HepG2 (cell line): ENCODE results near the gene ARHGEF12. TPM values are rescaled to one million over a fixed set of nuclear protein-coding genes. Genes with fewer than 3 reads are reported as not detected.
A peak's percentile ranks its signal among the peaks of the same experiment; 100 is the strongest.

Experiments used
- AHDC1 ChIP-seq: sonication (generic); formaldehyde crosslinking; IDR thresholded peaks from 2 replicates; pipeline ENCODE4 v1.5.1; 2020; ENCODE audit warnings: mild to moderate bottlenecking, missing genetic modification reagents, borderline replicate concordance
- FOXA3 ChIP-seq: IDR thresholded peaks from 2 replicates; pipeline ENCODE4 v1.6.1; 2016; ENCODE audit warnings: missing genetic modification reagents, missing compliant biosample characterization
- FOXO1 ChIP-seq: sonication (generic); formaldehyde crosslinking; IDR thresholded peaks from 2 replicates; pipeline ENCODE4 v1.4.0; 2020; ENCODE audit warnings: missing genetic modification reagents
- GATAD2A ChIP-seq: IDR thresholded peaks from 2 replicates; pipeline ENCODE4 v1.6.1; 2016
- GLMP ChIP-seq: sonication (generic); formaldehyde crosslinking; IDR thresholded peaks from 2 replicates; pipeline ENCODE4 v1.9.0; 2021; ENCODE audit warnings: missing genetic modification reagents, mild to moderate bottlenecking, borderline replicate concordance
- HNF4G ChIP-seq, 2 experiments: sonication (generic) in 1 of 2; formaldehyde crosslinking in 1 of 2; IDR thresholded peaks; 2 replicates each; pipeline versions ENCODE4 v1.4.0 to v1.6.1; 2011 to 2020; ENCODE audit warnings: borderline replicate concordance in 2 of 2, low read depth in 2 of 2, mild to moderate bottlenecking in 2 of 2, low read length in 1 of 2, missing genetic modification reagents in 1 of 2, moderate library complexity in 1 of 2
- MBD4 ChIP-seq: IDR thresholded peaks from 2 replicates; pipeline ENCODE4 v1.6.1; 2012; ENCODE audit warnings: low read length, inconsistent platforms, borderline replicate concordance
- MEF2D ChIP-seq: sonication (generic); formaldehyde crosslinking; IDR thresholded peaks from 2 replicates; pipeline ENCODE4 v1.5.1; 2020; ENCODE audit warnings: mild to moderate bottlenecking, missing genetic modification reagents
- NCOA1 ChIP-seq: sonication (generic); formaldehyde crosslinking; IDR thresholded peaks from 2 replicates; pipeline ENCODE4 v1.9.0; 2021; ENCODE audit warnings: missing genetic modification reagents
- POLR2AphosphoS2 ChIP-seq: IDR thresholded peaks from 2 replicates; pipeline ENCODE4 v1.6.1; 2011; ENCODE audit warnings: low read depth, low read length, improper control_type of control experiment
- RBM39 ChIP-seq: fragments of 200-400 bp; formaldehyde crosslinking; IDR thresholded peaks from one replicate; pipeline ENCODE4 v1.6.1; 2018; ENCODE audit warnings: antibody characterized with exemption, mild to moderate bottlenecking, low read depth, low read length; ENCODE audit not compliant: poor library complexity, severe bottlenecking
- SIX1 ChIP-seq: sonication (generic); formaldehyde crosslinking; IDR thresholded peaks from 2 replicates; pipeline ENCODE4 v1.4.0; 2020; ENCODE audit warnings: missing genetic modification reagents, borderline replicate concordance
- SP1 ChIP-seq, 2 experiments: fragments of 450-650 bp in 1 of 2; sonication (generic) in 1 of 2; formaldehyde crosslinking in 1 of 2; IDR thresholded peaks; 2 replicates each; pipeline versions ENCODE4 v1.4.0 to v1.6.1; 2016 to 2020; ENCODE audit warnings: missing genetic modification reagents in 1 of 2
- STAG1 ChIP-seq: sonication (generic); formaldehyde crosslinking; IDR thresholded peaks from 2 replicates; pipeline ENCODE4 v1.4.0; 2020; ENCODE audit warnings: missing genetic modification reagents
- ZNF317 ChIP-seq: sonication (generic); formaldehyde crosslinking; IDR thresholded peaks from 2 replicates; pipeline ENCODE4 v1.5.0; 2020; ENCODE audit warnings: mild to moderate bottlenecking, missing genetic modification reagents
- ZNF543 ChIP-seq: sonication (generic); formaldehyde crosslinking; IDR thresholded peaks from 2 replicates; pipeline ENCODE4 v1.4.0; 2020; ENCODE audit warnings: mild to moderate bottlenecking, missing genetic modification reagents
- ZNF605 ChIP-seq: sonication (generic); formaldehyde crosslinking; IDR thresholded peaks from 2 replicates; pipeline ENCODE4 v1.8.0; 2022; ENCODE audit warnings: mild to moderate bottlenecking, missing genetic modification reagents
- polyA plus RNA-seq, 8 experiments: library from polyadenylated mRNA; depleted of rRNA in 3 of 8; stranded (reverse) in 7 of 8; unstranded in 1 of 8; fragments of >200 nt; fragmentation: Illumina TruSeq in 4 of 8; extraction: Trizol in 4 of 8; gene quantifications; 2 replicates each; pipeline versions ENCODE4 v1.2.1 to v1.2.3, GENCODE V29; 2011 to 2016; ENCODE audit warnings: low read depth in 4 of 8, missing spikeins in 1 of 8, mixed read lengths in 1 of 8; ENCODE audit not compliant: insufficient read depth in 1 of 8
- total RNA-seq, 5 experiments: library from RNA; depleted of rRNA; stranded (reverse); fragments of >200 nt; fragmentation: Illumina TruSeq; extraction: Trizol; gene quantifications; 2 replicates each; pipeline ENCODE4 v1.2.3, GENCODE V29; 2016; ENCODE audit warnings: low read depth in 1 of 5
- TF ChIP-seq, protein P1 (sequence below): sonication (generic); formaldehyde crosslinking; IDR thresholded peaks from 2 replicates; pipeline ENCODE4 v1.5.1; 2020; ENCODE audit warnings: mild to moderate bottlenecking, missing genetic modification reagents, moderate library complexity
- TF ChIP-seq, protein P2 (sequence below): sonication (generic); formaldehyde crosslinking; IDR thresholded peaks from 2 replicates; pipeline ENCODE4 v1.4.0; 2020; ENCODE audit warnings: mild to moderate bottlenecking, missing genetic modification reagents

Gene ARHGEF12
- total and polyA plus RNA-seq, 2 of the 13 experiments (the other 11 are each of a cell fraction or from before 2014, with no cell fraction given) = 17.9 to 54.4 TPM

DNA sequence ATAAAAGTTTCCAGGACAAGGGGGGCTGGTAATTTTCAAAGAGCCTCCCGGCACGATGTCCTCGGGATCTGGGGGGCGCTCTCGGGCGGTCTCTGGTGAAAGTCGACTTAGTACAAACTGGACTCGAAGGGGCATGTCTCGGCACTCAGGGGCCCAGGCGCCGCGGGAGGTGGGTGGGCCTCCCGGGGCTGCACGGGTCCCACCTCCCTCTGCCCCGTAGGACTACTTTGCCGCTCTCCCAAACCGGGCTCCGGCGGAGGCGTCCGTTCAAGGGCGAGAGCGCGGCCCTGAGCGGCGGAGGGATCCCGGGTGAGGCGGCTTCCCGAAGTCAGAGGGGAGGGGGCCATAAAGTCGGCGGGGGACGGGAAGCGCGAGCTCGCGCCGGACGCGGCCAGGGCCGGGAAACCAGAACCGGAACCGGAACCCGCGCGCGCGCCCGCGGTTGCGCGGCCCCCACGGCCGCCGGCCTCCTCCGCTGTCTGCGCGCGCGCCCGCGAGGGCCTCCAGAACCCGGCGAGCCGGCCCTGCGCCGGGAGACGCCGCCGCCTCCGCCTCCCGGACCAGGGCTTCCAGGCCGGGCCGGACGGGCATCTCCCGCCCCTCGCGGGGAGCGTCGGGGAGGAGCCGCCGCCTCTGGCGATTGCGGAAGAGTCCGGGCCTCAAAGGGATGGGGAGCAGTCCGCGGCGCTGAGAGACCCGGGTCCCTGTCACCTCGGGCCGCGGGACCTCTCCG lies at the start of gene ARHGEF12 (continued):
- TF ChIP-seq SP1 (IDR thresholded peaks at IDR 0.05) = no peak
- TF ChIP-seq SP1 (CRISPR knock-in tag; IDR thresholded peaks at IDR 0.05) = peak; percentile 65
- peak; percentile 56; the same call in 1 of the 2 replicates for TF ChIP-seq ZNF605 (CRISPR knock-in tag)
- TF ChIP-seq AHDC1 (CRISPR knock-in tag) = peak; percentile 63; the same call in 1 of the 2 replicates
- TF ChIP-seq SIX1 (CRISPR knock-in tag) = no peak
- TF ChIP-seq GLMP (CRISPR knock-in tag) = no peak
- TF ChIP-seq POLR2AphosphoS2 = no peak
- TF ChIP-seq NCOA1 (CRISPR knock-in tag) = no peak
- peak; percentile 27 for TF ChIP-seq STAG1
- TF ChIP-seq, protein P1, sequence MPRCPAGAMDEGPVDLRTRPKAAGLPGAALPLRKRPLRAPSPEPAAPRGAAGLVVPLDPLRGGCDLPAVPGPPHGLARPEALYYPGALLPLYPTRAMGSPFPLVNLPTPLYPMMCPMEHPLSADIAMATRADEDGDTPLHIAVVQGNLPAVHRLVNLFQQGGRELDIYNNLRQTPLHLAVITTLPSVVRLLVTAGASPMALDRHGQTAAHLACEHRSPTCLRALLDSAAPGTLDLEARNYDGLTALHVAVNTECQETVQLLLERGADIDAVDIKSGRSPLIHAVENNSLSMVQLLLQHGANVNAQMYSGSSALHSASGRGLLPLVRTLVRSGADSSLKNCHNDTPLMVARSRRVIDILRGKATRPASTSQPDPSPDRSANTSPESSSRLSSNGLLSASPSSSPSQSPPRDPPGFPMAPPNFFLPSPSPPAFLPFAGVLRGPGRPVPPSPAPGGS (CRISPR knock-in tag) = peak; percentile 37; the same call in 1 of the 2 replicates
- no peak for TF ChIP-seq MBD4
- 0 out of 2 replicates have a peak, but pooled peaks have one; percentile 12 for TF ChIP-seq HNF4G (IDR thresholded peaks at IDR 0.05; ENCODE audit: borderline replicate concordance, low read depth, low read length)
- 0 out of 2 replicates have a peak, but pooled peaks have one; percentile 25 for TF ChIP-seq HNF4G (CRISPR knock-in tag; IDR thresholded peaks at IDR 0.05; ENCODE audit: borderline replicate concordance, low read depth)
- TF ChIP-seq GATAD2A (CRISPR knock-in tag) = peak; percentile 89
- TF ChIP-seq RBM39 = peak; percentile 93
- peak; percentile 77 for TF ChIP-seq MEF2D (CRISPR knock-in tag)
- peak; percentile 76 for TF ChIP-seq ZNF317 (CRISPR knock-in tag)
- no peak; the same call in 1 of the 2 replicates for TF ChIP-seq ZNF543 (CRISPR knock-in tag)
- TF ChIP-seq, protein P2, sequence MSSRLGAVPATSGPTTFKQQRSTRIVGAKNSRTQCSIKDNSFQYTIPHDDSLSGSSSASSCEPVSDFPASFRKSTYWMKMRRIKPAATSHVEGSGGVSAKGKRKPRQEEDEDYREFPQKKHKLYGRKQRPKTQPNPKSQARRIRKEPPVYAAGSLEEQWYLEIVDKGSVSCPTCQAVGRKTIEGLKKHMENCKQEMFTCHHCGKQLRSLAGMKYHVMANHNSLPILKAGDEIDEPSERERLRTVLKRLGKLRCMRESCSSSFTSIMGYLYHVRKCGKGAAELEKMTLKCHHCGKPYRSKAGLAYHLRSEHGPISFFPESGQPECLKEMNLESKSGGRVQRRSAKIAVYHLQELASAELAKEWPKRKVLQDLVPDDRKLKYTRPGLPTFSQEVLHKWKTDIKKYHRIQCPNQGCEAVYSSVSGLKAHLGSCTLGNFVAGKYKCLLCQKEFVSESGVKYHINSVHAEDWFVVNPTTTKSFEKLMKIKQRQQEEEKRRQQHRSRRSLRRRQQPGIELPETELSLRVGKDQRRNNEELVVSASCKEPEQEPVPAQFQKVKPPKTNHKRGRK (CRISPR knock-in tag) = no peak
- TF ChIP-seq FOXA3 (CRISPR knock-in tag) = peak; percentile 48; the same call in 1 of the 2 replicates
- TF ChIP-seq FOXO1 (CRISPR knock-in tag) = peak; percentile 22; the same call in 1 of the 2 replicates
